Stimulated activated naive B cell treated with anti-CD40 and anti-IgM and Interleukin-4, amounts not matched to agents 10 μg/mL and 1 μg/mL and 100 μg/mL, for 72 hours (primary cell): Measurements from ENCODE around the gene STEAP1B.
A peak's percentile ranks its signal among the peaks of the same experiment; 100 is the strongest.
"Not testable (repeated sequence)": the region's sequence is repeated elsewhere in the genome, so short reads cannot be mapped to it uniquely, and the experiment has no call there.

Source experiments
- ATAC-seq, 2 donors: fragments of 150-1000 bp; cut with Tn5 transposase; replicated peaks; 2 replicates each; pipeline ENCODE4 v1.10.0; 2021; ENCODE audit warnings: moderate library complexity in 1 of 2
- DNase-seq: peaks from one replicate; pipeline ENCODE4 v3.0.0; 2021
- H3K27ac Mint-ChIP-seq: one replicate; pipeline ENCODE4 v1.8.0; 2022; ENCODE audit warnings: mild to moderate bottlenecking, mixed read lengths
- H3K27me3 Mint-ChIP-seq, 2 donors: one replicate each; pipeline ENCODE4 v1.8.0; 2022; ENCODE audit warnings: mixed read lengths in 2 of 2
- H3K36me3 Mint-ChIP-seq, 2 donors: one replicate each; pipeline ENCODE4 v1.8.0; 2022; ENCODE audit warnings: mixed read lengths in 2 of 2, mild to moderate bottlenecking in 1 of 2
- H3K4me1 Mint-ChIP-seq, 2 donors: one replicate each; pipeline ENCODE4 v1.8.0; 2022; ENCODE audit warnings: mixed read lengths in 2 of 2, mild to moderate bottlenecking in 1 of 2
- H3K4me3 Mint-ChIP-seq, 2 donors: one replicate each; pipeline ENCODE4 v1.8.0; 2022; ENCODE audit warnings: mild to moderate bottlenecking in 2 of 2, mixed read lengths in 2 of 2, moderate library complexity in 1 of 2
- H3K9me3 Mint-ChIP-seq, 2 donors: one replicate each; pipeline ENCODE4 v1.8.0; 2022; ENCODE audit warnings: mixed read lengths in 2 of 2, mild to moderate bottlenecking in 1 of 2

STEAP1B gene

DNA sequence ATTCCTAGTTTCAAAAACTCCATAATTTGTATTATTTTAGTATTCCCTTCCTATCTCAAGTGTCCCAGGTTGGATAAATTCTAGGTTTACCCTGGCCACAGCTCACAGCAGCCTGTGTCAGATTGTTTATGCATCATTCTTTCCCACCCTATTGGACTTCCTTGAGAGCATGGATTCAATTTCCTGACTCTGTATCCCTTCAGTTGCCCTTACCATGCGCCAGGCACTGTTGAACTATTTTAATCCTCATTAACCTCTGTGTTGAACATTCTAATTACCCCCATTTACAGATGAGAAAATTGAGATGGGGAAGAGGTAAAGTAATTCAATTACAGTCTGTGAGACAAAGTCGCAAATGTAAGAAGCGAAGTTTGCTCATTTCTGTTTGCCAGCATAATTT, 58.8 kb downstream of the STEAP1B start:
- ATAC-seq, result no peak
- no peak for DNase-seq
- H3K27ac Mint-ChIP-seq, result no peak overlapping the region
- no peaks in the 10 kb centered on the region for H3K27me3 Mint-ChIP-seq
- peaks cover 2 to 19% of the 10 kb centered on the region in 2 donors for H3K36me3 Mint-ChIP-seq
- no peak overlapping the region for H3K4me3 Mint-ChIP-seq
- peaks cover 46 to 47% of the 10 kb centered on the region in 2 donors for H3K4me1 Mint-ChIP-seq
- peaks cover 0 to 5% of the 10 kb centered on the region in 2 donors for H3K9me3 Mint-ChIP-seq

DNA sequence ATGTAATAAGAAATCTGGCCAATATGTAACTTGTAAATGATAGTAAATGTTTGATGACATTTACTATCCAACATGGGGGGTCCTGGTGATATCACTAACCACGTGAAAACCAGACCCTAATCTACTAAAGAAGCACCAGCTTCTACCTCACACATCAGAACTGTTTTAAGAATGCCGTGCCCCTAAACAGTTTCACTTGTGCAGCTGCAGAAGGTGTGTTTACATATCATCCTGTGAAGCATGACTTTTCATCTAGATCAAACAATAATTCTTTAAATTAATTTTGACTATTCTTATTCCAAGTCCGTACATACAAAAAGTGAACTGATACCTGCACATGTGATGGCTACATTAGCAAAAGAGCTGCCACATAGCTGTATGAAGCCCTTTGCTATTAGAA, 61.0 kb downstream of the STEAP1B start:
- H3K4me1 Mint-ChIP-seq, result peaks cover 36 to 37% of the 10 kb centered on the region in 2 donors
- peaks cover 0 to 5% of the 10 kb centered on the region in 2 donors for H3K9me3 Mint-ChIP-seq
- H3K36me3 Mint-ChIP-seq, result peaks cover 2 to 19% of the 10 kb centered on the region in 2 donors
- H3K27ac Mint-ChIP-seq, result no peak overlapping the region
- no peaks in the 10 kb centered on the region for H3K27me3 Mint-ChIP-seq
- H3K4me3 Mint-ChIP-seq, result no peak overlapping the region
- DNase-seq (no peak), ATAC-seq (peak; percentile 69 to 74)

DNA sequence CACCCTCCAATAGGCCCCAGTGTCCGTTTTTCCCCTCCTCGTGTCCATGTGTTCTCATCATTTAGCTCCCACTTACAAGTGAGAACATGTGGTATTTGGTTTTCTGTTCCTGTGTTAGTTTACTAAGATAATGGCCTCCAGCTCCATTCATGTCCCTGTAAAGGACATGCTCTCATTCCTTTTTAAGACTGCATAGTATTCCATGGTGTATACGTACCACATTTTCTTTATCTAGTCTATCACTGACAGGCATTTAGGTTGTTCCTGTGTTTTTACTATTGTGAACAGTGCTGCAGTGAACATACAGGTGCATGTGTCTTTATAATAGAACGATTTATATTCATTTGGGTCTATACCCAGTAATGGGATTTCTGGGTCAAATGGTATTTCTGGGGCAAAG, 63.4 kb downstream of the STEAP1B start:
- not testable (repeated sequence) for H3K4me3 Mint-ChIP-seq, H3K27me3 Mint-ChIP-seq, H3K27ac Mint-ChIP-seq, ATAC-seq, H3K9me3 Mint-ChIP-seq, DNase-seq
- H3K4me1 Mint-ChIP-seq, result peaks cover 18 to 19% of the 10 kb centered on the region in 2 donors
- H3K36me3 Mint-ChIP-seq, result peaks cover 2 to 19% of the 10 kb centered on the region in 2 donors

DNA sequence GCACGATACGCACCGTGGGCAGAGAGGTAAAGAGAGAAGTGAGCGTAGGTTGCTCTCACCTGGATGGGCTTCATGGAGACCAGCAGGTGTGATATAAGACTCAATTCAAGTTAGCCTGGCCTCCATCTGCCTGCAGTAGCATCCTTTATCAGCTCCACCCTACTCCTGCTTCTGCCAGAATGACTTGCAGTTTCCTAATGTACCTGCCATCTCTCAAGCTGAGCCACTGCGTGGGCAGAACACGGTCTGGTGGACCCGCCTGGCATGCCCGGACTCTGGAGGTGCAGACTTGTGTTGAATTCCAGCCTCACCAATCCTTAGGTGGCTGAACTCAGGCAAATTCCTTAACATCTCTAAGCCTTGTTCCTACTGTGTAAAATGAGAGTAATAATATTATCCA, 64.3 kb downstream of the STEAP1B start:
- no peak for DNase-seq
- peaks cover 0 to 5% of the 10 kb centered on the region in 2 donors for H3K9me3 Mint-ChIP-seq

DNA sequence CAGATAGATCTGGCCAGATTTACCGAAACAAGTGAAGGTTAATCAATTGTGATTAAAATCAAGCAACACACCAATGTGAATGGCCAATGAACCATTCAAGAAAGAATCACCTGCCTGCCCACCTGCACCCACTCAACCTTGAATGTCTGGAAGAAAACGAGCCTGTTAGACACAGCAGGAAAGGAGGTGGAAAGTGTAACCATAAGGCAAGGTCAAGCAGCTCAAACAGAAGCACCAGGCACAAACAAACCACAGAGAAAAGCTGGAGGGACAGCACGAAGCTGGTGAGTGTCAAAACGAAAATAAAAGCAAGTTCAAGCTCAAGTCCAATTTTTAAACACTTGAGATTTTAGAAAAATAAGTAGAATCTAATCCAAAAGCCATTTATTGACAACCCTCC, 64.9 kb downstream of the STEAP1B start:
- peak; percentile 38 to 57 for ATAC-seq
- no peak for DNase-seq
- H3K4me3 Mint-ChIP-seq, result no peak overlapping the region
- peaks cover 0 to 5% of the 10 kb centered on the region in 2 donors for H3K9me3 Mint-ChIP-seq
- no peaks in the 10 kb centered on the region for H3K27me3 Mint-ChIP-seq
- H3K36me3 Mint-ChIP-seq, result peaks cover 2 to 19% of the 10 kb centered on the region in 2 donors
- peaks cover 16 to 19% of the 10 kb centered on the region in 2 donors for H3K4me1 Mint-ChIP-seq
- no peak overlapping the region for H3K27ac Mint-ChIP-seq

More for the DNA sequence above, 64.3 kb downstream of the STEAP1B start:
- ATAC-seq, result peak in 1 of 2 donors; percentile 36
- Mint-ChIP-seq H3K27ac (no peak overlapping the region), H3K36me3 (peaks cover 2 to 19% of the 10 kb centered on the region in 2 donors), H3K4me1 (peaks cover 16 to 19% of the 10 kb centered on the region in 2 donors), H3K27me3 (no peaks in the 10 kb centered on the region), H3K4me3 (no peak overlapping the region)

DNA sequence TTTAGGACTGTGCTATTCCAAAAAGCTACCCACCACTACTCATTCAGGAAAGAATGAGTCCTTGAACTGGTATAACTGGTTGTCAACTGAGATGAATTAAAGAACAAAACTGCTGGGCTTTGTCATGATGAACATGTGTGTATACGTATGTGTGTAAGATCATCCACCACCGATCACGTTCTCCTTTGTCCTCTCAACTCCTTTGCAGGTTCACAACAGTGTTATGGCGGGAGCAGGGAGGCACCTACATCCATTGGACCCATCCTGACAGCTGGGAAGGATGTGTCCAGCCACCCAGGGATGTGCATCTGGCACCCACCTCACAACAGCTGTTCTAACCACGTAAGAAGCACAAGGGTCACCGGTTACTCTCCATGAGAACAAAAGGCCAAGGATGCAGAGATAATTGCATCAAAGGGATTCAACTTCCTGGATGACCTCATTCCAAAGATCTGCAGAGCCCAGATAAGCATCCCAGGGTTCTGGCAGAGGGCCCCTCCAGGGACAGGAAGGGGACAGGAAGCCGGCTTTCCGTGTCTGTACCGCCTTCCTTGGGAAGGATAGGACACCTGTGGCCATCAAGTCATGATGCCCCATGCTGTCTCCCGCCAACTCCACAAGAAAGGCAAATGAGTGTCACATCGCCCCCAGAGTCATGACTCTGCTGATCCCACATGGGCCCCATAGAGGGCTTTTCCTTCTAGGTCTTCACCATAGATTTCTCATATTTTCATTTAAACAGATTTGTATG, 66.1 kb downstream of the STEAP1B start:
- DNase-seq (no peak), ATAC-seq (no peak)
- H3K36me3 Mint-ChIP-seq, result peaks cover 2 to 19% of the 10 kb centered on the region in 2 donors
- H3K9me3 Mint-ChIP-seq, result peaks cover 0 to 5% of the 10 kb centered on the region in 2 donors
- H3K4me3 Mint-ChIP-seq, result no peak overlapping the region
- no peak overlapping the region for H3K27ac Mint-ChIP-seq
- peaks cover 13 to 16% of the 10 kb centered on the region in 2 donors for H3K4me1 Mint-ChIP-seq
- H3K27me3 Mint-ChIP-seq, result no peaks in the 10 kb centered on the region

DNA sequence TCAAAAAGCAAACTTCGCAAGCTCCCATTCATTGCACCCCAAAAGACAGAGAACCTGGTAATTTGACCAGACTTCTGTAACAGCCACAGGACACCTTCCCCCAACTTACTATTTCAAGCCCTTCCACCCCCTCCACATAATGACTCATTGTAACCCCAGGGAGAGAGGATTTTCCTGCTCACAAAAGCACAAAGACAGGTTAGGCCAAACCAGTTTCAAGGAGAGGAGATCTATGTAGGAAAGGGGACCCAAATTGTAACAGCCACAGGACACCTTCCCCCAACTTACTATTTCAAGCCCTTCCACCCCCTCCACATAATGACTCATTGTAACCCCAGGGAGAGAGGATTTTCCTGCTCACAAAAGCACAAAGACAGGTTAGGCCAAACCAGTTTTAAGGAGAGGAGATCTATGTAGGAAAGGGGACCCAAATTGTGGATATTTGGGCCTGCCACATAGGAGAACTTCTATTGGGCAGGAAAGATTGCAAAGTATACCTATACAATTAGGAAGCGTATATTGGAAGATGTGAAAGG, 66.8 kb downstream of the STEAP1B start:
- H3K27me3 Mint-ChIP-seq, H3K4me3 Mint-ChIP-seq, H3K9me3 Mint-ChIP-seq, H3K27ac Mint-ChIP-seq, ATAC-seq, DNase-seq: not testable (repeated sequence)
- peaks cover 13 to 15% of the 10 kb centered on the region in 2 donors for H3K4me1 Mint-ChIP-seq
- H3K36me3 Mint-ChIP-seq, result peaks cover 2 to 18% of the 10 kb centered on the region in 2 donors

DNA sequence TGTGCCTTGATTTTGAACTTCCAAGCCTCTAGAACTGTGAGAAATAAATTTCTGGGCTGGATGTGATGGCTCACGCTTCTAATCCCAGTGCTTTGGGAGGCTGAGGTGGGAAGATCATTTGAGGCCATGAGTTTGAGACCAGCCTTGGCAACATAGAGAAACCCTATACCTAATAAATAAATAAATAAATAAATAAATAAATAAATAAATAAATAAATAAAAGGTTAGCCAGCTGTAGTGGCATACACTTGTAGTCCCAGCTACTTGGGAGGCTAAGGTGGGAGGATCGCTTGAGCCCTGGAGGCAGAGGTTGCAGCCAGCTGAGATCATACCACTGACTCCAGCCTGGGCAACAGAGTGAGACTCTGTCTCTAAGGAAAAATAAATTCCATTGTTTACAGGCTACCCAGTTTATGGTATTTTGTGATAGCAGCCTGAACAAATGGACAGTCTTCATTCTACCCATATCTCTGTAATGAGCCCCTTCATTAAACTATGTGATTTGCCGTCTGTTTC, 67.7 kb downstream of the STEAP1B start:
- DNase-seq (no peak), ATAC-seq (no peak)
- Mint-ChIP-seq H3K27me3 (no peaks in the 10 kb centered on the region), H3K36me3 (peaks cover 2 to 14% of the 10 kb centered on the region in 2 donors), H3K4me3 (no peak overlapping the region), H3K9me3 (peaks cover 0 to 3% of the 10 kb centered on the region in 2 donors), H3K4me1 (peaks cover 13 to 16% of the 10 kb centered on the region in 2 donors), H3K27ac (no peak overlapping the region)

DNA sequence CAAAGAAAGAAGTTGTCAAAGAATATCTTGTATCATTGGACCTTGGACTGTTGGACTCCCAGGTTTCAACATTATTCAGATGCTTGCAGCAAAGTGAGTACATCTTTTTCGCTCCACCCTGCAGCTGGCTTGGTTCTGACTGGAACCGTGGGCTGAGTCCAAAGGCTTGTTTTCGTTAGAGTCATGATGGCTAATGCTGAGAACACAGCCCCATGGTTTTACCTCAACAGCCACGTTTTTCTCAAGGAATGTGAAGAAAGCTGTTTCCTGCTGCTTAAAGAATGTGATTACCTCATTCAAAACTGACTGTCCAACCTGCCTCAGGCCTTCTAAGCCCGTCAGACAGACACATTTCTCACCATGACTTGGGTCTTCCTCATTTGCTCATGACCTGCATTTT, 69.5 kb downstream of the STEAP1B start:
- DNase-seq, result no peak
- no peaks in the 10 kb centered on the region for H3K9me3 Mint-ChIP-seq
- ATAC-seq, result no peak
- no peak overlapping the region for H3K4me3 Mint-ChIP-seq
- H3K36me3 Mint-ChIP-seq, result peaks cover 0 to 15% of the 10 kb centered on the region in 2 donors
- peaks cover 15 to 26% of the 10 kb centered on the region in 2 donors for H3K4me1 Mint-ChIP-seq
- no peak overlapping the region for H3K27ac Mint-ChIP-seq
- no peaks in the 10 kb centered on the region for H3K27me3 Mint-ChIP-seq

DNA sequence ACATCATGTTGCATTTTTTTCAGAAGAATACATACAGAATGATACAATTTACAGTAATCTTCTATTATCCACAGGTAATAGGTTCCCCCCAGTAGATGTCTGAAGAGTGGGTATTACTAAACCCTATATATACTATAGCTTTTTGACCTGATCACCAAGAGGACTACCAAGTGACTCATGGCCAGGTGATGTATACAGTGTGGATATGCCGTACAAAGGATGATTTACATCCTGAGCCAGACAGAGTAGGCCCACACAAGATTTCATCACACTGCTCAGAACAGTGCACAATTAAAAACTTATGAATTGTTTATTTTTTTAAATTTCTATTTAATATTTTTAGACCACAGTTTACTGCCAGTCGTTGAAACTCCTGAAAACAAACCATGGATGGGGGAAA, 70.6 kb downstream of the STEAP1B start:
- H3K4me1 Mint-ChIP-seq, result peaks cover 13 to 20% of the 10 kb centered on the region in 2 donors
- DNase-seq, result no peak

DNA sequence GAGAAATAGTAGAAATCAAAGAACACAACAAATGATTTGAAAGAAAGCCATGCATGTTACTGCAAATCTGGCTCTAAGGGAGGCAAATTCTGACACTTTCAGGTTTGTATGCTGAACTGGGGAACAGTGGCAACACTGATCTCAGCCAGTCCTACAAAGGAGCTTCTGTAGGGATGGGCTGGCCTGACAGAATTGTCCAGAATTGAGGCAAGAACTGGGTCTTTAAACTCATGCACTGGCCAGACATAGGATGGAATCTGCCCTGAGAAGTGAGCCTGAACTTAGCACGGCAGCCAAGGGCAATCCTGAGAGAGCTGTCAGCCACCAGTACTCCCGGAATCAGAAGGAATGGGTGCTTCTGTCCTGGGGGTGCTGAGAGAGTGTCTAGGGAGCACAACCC, 72.1 kb downstream of the STEAP1B start:
- Mint-ChIP-seq H3K27ac (no peak overlapping the region), H3K9me3 (no peaks in the 10 kb centered on the region), H3K27me3 (no peaks in the 10 kb centered on the region), H3K36me3 (peaks cover 0 to 13% of the 10 kb centered on the region in 2 donors), H3K4me3 (no peak overlapping the region), H3K4me1 (peaks cover 13 to 20% of the 10 kb centered on the region in 2 donors)
- no peak for ATAC-seq
- DNase-seq, result no peak

More for the DNA sequence above, 70.6 kb downstream of the STEAP1B start:
- no peaks in the 10 kb centered on the region for H3K27me3 Mint-ChIP-seq
- no peak overlapping the region for H3K4me3 Mint-ChIP-seq
- H3K27ac Mint-ChIP-seq, result no peak overlapping the region
- ATAC-seq, result no peak
- no peaks in the 10 kb centered on the region for H3K9me3 Mint-ChIP-seq
- peaks cover 0 to 15% of the 10 kb centered on the region in 2 donors for H3K36me3 Mint-ChIP-seq

DNA sequence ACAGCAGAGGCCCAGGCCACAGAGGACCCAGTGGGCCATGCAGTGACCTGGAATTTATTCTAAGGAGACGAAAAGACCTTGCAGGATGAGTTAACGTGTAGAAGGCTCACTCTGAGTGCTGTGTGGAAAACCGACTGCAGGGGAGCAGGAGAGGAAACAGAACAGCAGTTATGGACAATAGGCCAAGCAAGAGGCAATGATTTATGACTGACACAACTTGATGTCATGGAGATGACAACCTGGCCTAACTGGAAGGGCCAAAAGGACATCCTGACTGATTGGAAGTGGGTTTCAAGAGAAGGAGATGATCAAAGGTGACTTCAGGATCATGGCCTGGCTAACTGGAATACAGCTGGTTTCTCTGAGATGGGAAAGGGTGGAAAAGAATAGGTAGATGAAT, 72.9 kb downstream of the STEAP1B start:
- Mint-ChIP-seq H3K9me3 (no peaks in the 10 kb centered on the region), H3K4me3 (no peak overlapping the region), H3K36me3 (peaks cover 0 to 11% of the 10 kb centered on the region in 2 donors), H3K27me3 (no peaks in the 10 kb centered on the region), H3K4me1 (peaks cover 13 to 20% of the 10 kb centered on the region in 2 donors), H3K27ac (no peak overlapping the region)
- no peak for DNase-seq
- ATAC-seq, result no peak

DNA sequence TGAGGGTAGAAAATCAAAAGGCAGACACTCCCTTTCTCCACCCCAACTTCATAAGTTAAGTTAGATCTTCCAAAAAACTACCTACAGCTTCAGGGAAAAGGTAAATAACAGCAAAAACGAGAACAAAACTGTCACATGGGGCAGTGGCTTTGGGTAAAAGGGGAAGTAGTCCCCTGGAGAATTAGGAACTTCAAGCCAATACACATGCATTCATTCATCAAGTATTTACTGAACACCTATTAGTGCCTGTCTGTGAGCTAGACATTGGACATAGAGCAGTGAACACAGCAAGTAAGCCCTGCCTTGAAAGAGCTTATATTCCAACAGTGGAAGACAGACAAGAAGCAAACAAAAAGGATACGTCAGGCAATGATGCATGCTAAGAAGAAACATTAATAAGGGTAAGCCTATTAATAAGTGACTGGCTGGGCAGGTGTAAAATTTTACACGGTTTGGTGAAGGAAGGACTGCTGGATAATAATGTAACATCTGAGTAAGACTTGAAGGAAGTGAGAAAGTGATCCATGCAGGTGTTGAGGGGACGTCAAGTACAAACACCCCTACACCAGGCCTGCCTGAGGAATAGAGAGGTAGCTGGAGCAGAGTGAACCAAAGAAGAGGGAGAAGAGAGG, 73.4 kb downstream of the STEAP1B start:
- Mint-ChIP-seq H3K36me3 (peaks cover 0 to 11% of the 10 kb centered on the region in 2 donors), H3K4me3 (no peak overlapping the region), H3K27me3 (no peaks in the 10 kb centered on the region), H3K4me1 (peaks cover 13 to 20% of the 10 kb centered on the region in 2 donors), H3K27ac (no peak overlapping the region), H3K9me3 (no peaks in the 10 kb centered on the region)
- ATAC-seq (peak; percentile 65 to 77), DNase-seq (no peak)

DNA sequence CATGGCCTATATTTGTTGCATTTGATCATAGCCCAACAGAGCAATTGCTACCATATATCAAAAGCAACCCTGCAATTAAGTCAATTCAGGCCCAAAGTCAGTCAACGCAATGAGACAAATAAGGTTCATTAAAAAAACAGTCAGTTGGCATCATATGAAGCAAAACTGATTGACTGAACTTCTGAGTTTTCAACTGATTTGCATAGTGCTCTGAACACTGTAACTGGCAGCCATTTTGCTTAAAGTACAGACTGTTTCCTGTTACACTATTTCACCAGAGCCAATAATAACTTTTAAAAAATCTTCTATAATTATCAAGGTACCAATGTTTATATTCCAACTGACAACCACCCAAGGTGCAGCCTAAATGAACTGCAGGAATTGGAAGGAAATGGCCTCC, 74.6 kb downstream of the STEAP1B start:
- Mint-ChIP-seq H3K4me1 (peaks cover 13 to 20% of the 10 kb centered on the region in 2 donors), H3K36me3 (peaks cover 0 to 11% of the 10 kb centered on the region in 2 donors), H3K27me3 (no peaks in the 10 kb centered on the region), H3K4me3 (no peak overlapping the region), H3K27ac (no peak overlapping the region), H3K9me3 (no peaks in the 10 kb centered on the region)
- DNase-seq, result no peak
- no peak for ATAC-seq
